HG03520 (cell line): ENCODE data around the gene AGAP1.

Experiments used
- ATAC-seq: cut with Tn5 transposase; IDR thresholded peaks from one replicate; pipeline ENCODE4 v1.9.1; 2021; ENCODE audit warnings: mild to moderate bottlenecking, moderate library complexity; ENCODE audit not compliant: unreplicated experiment

AGAP1 gene

DNA sequence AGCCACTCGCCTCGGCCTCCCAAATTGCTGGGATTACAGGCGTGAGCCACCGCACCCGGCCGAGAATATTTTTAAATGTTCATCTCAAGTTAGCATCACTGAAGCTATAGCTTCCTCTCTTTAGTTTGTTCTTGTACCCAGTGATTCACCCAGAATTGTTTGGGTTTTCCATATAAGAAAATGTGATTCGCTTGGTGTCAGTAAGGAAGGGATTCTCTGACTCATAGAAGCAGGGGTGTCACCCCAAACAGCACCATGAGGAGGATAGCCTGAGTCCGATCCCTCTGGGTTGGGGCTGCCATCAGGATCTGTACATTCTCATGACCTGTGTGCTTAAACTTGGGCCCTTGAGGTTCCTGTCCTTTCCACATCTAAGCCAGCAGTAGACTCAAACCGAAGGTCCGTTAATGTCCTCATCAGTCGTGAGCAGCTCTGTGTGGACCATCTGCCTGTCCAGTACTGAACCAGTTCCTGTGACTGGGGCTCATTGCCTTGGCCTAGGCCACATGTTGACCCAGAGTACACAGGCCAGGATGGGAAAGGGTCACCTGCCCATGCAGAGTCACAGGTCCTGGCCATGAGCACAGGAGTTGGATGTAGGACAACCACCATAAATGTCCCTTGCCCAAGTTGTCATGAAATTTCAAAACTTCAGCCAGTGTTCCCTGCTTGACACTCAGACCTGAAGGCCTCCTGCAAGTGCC is 362.5 kb downstream of the AGAP1 start:
- ATAC-seq: no peak

DNA sequence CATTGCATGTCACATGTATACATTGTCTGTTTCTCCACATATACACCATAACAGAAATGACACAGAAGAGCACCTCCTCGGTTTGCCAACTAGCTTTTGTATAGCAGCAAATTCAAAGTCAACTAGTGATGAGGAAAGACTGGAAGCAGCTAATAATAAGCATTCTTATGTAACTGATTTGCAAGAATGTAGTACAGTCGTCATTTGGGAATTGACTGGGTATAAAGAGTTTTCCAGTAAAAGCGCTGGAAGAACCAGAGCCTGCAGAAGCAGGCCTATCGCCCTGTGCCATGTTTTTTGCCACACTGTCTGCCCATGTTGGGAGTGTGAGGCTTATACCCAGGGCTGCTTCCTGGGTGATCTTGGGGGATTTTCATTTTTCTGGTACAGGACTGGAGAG is 363.8 kb downstream of the AGAP1 start:
- no peak for ATAC-seq

DNA sequence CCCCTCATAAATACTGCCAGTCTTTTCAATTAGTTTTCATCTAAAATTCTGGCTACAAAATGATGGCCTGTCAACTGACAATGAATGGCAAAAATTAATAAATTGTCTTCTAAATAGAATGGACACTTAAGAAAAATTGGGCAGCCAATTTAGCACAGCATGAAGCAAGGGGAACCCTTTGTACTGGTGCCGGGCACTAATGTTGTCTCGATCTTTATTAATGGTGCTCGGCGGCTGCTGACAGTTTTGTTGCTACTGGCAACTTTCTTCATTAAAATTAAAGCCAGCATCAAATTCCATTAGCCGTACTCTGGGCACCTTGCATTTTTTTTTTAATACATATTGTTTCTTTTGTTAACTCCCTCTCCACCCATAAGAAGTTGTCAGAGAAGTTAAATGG is 365.0 kb downstream of the AGAP1 start:
- no peak for ATAC-seq

DNA sequence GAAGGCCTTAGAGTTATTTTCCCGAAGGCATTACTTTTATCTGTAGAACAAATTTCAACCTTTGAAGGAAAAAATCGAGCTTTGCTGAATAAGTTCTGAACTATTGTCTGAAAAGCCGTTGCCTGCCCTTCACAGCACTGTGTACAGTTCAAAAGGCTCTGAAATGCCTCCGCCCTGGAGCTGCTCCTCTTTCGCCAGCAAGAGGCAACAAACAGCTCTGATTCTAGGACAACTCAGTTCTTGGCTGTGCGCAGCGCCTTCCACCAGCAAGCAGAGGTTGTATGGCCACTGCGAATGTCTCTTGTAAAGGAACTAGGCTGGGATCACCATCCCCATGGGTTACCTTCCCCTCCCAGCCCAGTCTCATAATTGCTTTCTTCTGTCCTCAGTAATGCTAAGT is 365.8 kb downstream of the AGAP1 start:
- no peak for ATAC-seq

DNA sequence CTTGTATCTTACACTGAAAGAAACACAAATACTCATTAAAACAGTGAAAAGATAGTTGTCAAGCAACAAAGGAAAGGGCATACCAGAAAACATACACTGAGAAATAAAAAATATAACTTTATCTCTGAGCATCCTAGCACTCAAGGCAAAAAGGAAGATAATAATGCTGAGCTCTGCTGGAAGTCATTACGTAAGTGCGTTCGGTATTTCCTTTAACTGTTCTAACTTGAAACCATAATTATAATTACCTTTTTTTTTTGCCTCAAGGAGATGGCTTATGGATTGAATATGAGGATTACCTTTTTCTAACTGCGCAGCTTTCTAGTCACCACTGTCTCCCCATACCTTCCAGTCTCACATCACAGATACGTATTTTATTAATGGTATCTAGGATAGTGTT is 366.3 kb downstream of the AGAP1 start:
- ATAC-seq: no peak

DNA sequence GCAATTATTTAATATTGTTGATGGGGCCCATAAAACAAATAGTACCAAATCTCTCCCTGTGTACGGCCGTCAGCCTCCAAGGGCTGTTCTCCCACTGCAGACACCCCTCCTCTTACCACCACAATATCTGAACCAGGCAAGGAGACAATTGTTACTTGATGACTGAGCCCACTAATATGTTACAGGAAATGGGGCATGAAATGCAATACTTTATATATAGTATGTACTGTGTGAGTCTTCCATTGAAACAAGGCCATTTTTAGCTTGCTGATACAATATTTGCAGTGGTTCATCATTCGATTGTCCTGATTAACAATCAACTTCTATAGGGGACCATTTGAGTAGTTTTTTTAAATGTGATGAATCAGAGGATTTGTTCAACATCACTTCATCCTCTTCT is 367.0 kb downstream of the AGAP1 start:
- no peak for ATAC-seq

DNA sequence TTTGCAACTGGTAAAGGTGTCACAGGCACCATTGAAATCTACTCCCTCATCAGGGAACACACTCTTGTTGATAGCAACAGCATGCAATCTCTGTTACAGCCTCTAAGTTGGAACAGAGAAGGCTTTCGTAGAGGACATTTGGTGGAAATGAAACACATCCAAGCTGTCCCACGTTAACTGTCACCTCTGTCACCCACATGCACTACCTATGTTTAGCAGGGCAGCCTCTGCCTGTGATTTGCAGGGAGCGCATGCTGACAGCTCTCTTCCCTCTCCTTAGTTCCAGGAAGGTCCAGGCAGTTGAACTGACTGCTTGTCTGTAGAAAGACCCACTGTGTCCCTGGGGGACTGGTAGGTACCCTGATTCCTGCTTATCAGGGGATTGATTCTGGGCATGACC is 367.5 kb downstream of the AGAP1 start:
- no peak for ATAC-seq

DNA sequence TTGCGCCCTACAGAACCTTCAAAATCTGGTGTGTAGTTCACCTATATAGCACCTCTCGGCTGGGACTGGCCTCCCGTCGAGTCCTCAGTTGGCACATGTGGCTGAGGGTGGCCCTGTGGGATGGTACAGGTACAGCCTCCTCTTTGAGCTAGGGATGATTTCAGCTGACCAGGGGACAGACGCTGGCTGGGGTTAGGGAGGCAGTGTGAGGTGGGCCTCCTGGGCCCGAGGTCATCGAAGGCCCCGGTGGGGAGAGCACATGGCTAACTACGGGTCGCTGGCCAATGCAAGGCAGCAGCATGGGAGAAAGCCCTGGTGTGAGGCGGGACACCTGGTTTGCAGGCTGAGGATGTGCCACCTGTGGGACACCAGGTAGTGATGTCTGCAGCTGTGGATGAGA is 369.6 kb downstream of the AGAP1 start:
- ATAC-seq: no peak

DNA sequence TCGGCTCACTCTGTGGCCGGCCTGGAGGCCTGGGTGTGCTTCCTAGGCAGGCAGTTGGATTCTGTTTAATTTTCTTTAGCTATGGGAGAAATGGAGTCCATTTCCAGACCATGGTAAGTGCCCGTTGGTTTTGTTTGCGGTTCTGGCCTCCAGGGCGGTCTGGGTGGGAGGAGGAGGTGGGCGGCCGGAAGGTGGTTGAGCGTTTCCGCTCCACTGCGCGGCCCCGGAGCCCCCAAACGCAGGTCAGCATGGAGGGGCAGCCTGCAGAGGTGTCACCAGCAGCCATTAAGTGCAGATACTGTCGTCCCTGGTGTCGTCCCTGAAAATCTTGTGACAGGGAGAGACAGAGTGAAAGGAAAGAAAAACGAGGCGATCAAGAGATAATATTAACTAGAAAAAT is 370.5 kb downstream of the AGAP1 start:
- no peak for ATAC-seq

DNA sequence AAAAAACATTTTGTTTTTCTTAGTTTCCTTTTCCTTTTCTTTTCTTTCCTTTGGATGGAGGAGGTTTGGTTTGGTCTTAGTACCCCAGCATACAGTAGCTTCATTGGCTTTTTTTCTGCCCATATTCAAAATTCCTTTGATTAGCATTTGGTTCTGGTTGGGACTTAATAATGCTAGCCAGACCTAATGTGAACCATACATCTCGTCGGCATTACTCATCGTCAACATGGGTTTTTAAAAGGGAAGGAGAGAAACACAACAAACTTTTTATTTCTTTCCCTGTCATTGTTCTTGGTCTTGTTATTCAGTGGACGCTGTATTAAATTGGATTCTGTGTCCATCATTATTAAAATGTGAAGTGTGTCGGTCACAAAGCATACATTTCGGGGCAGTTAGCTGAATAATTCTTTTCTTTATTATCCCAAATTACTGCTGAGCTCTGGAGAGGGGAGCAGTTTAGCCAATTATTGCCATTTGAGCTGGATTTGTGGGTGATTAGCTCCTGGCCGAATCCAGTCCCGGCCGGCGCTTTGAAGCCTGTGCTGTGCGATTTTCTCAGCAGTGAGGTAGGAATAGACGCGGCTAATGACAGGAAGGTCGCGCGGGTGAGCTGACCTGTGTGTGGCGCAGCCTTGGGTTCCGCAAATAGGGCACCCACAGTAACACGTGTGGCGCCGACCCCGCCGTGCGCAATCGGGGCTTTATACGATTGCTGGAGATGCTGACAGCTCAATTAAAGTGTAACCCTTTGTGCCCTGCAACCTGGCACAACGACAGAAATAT is 371.1 kb downstream of the AGAP1 start:
- ATAC-seq: no peak

DNA sequence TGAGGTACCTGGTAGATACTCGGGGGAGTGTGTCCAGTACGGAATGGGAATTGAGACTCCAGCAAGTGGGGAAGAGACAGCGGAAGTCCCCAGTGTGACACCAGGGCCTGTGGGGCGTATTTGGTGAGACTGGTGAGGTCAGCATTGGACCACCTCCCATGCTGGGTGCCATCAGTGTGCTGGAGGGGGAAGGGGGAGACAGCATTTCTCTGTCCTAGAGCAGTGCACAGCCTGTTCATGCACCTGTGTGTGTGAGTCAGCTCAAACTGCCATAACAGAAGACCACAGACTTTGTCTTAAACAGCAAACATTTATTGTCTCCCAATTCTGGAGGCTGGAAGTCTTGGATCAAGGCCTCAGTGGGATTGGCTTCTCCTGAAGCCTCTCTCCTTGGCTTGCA is 372.5 kb downstream of the AGAP1 start:
- ATAC-seq: no peak

DNA sequence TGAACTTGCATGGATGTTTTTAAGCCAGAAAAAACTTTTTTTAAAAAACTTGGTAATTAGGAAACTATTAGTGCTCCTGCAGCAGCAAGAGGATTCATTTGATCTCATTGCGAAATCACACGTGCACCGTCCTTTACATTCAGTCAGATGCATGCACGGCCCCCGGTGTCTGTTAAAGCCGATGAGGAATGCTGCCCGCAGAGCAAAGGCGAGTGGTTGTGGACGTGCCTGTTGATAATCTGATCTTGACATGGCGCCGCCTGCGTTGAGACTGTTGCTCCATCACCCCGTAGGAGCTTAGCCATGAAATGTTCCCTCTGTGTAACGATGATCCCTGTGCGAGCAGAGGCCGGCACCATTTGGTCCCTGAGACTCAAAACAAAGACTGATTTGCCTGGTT is 374.4 kb downstream of the AGAP1 start:
- no peak for ATAC-seq

DNA sequence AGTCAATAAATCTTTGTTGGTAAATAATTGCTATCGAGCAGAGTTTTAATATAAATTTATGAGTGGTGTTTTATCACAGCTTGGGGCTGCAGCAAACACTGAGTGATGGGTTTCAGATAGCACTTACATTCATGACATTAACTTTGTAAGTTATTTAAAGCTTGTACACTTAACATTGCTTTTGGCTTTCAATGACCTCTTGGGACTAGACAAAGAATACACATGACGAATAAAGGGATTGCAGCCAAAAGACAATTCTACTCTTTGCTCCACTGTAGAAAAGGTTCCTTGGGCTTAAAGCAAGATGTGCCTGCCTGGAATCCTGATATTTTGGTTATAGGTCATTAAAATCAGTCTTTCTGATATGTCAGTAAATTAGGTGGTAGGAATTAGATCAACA is 374.8 kb downstream of the AGAP1 start:
- no peak for ATAC-seq

DNA sequence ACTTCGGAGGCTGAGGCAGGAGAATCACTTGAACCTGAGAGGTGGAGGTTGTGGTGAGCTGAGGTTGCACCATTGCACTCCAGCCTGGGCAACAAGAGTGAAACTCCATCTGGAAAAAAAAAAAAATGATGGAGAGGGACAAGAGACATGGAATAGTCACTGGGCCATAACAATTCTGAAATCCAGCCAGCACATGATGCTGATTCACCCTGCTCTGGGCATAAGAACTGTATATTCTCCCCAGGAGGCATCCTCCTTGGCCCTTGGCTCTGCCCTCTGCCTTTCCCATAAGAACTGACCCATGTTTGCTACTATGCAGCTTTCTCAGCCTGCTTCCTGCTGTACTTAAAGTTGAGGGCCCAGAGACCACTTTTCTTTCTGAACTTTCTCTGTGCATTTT is 376.7 kb downstream of the AGAP1 start:
- ATAC-seq: no peak

DNA sequence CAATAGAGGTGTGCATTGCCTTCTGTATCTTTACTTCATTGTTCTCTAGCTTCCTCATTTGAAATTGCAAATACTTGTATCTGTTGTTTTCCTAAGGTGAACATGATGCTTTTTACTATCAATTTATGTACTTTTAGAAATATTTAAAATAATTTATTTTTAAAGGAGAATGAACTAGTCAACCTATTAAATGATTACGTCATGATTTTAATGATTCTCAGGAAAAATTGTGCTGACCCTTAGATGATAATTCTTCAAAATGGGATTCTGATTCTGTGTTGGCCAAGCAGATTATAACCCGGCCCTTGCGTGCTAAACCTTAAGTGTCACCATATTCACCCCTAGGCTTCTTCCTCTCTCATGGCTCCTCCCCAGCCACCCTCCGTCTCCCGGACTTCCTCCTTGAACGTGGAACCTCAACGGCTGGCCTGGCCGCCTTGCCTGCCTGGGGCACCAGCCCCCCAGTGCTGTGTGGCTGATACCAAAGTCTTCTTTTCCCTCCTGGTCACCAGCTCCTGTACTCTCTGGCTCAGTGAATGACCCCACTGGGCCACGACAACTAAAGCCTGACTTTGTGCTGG is 382.3 kb downstream of the AGAP1 start:
- ATAC-seq: no peak

DNA sequence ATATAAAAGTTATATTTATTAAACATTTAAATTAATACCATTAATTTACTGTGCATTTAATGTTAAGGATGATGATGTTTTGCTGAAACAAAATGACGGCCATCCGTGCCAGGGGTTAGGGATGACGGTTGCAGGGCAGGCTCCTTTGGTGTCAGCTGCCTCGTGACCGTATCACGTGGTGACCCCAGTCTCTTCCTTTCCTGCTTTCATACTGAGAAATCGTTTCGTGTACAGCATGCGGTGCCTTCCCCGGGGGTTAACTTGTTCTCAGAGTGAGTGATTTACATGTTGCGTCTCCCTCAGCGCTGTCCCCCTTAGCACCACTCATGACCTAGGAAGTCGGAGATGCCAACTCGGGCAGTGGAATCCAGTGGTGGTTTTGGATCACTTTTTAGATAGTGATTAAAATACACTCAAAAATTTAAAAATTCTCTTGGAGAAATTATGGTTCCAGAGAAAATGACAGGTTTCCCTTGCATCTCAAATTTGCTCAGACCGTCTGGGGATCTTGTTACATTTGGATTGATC is 383.5 kb downstream of the AGAP1 start:
- no peak for ATAC-seq

DNA sequence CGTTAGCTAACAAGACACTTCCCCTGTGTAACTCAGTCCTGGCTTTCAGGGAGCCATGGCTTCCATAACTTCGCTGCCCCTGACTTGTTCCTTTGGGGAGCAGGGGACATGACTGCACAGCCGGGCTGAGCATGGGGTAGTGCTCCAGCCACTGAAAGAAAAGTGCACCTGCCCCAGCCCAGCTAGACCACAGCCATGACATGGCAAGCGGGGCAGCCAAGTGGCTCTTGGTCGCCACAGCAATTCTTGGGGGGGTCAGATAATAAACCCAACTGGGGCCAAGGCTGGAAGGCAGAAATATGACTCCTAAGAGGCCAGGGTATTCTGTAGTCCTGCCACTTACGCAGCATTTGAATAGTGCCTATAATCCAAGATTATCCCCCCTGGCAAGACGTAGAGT is 385.3 kb downstream of the AGAP1 start:
- ATAC-seq: no peak

DNA sequence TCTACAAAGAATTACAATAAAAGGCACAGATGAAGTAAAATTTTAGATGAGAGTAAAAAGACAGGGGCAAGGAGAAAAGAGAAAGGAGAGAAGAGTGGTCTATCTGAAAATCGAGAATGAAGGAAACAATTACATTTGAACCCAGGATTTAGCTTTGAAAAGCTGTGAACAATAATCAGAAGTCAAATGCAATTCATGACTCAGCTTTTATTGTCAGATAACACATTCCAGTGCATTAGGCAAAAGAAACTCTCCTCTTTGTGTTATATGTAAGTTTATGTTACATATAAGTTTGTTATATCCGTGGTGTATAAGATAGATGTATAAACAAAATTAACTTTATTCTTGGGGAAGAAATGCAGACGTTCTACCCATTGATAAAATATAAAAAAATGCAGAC is 389.8 kb downstream of the AGAP1 start:
- no peak for ATAC-seq

DNA sequence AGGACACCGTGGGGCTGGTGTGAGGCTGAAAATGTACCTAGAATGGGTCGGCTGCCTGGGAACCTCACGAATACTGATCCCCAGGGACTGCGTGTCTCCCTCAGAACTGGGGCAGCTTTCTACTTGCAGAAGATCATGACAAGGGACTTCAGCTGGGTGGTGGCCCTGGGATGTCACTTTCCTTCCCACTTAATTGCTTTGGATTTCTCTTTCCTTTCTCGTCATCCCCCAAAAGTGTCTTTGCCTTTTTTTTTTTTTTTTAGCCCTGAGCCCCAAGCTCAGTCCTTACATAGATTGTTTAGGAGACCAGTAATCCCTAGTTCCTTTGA is 395.4 kb downstream of the AGAP1 start:
- ATAC-seq: no peak

DNA sequence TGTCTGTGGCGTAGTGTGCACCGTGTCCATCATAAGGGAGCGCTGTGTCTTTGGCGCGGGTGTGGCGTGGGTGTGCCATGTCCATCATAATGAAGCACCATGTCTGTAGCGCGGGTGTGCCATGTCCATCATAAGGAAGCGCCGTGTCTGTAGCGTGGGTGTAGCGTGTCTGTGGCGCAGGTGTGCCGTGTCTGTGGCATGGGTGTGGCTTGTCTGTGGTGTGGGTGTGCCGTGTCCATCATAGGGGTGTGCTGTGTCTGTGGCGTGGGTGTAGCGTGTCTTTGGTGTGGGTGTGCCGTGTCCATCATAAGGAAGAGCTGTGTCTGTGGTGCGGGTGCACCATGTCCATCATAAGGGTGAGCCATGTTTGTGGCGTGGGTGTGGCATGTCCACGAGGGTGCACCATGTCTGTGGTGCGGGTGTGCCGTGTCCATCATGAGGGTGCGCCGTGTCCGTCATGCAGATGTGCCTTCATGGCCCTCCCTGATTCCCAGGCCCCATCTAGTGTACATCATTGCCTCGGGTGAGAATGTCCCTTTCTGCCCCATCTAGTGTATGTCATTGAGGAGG is 399.4 kb downstream of the AGAP1 start:
- no peak for ATAC-seq

DNA sequence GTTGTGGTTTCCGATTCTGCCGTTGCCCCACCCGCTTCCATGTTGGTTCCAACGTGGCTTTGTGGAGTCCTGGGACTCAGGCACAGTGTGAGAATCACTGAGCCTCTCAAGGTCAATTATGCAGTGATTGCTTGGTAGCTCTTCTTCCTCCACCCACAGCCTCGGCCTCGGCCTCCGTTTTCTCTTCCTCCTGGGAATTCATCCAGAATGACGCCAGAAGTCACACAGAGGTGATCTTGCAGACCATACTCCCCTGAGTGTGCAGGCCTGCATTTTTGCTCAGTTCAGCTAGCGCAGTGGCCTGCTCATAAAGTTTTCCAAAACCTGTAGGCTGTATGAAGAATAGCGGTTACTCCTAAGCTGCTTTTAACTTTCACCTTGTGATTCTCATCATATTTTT is 401.0 kb downstream of the AGAP1 start:
- ATAC-seq: no peak

DNA sequence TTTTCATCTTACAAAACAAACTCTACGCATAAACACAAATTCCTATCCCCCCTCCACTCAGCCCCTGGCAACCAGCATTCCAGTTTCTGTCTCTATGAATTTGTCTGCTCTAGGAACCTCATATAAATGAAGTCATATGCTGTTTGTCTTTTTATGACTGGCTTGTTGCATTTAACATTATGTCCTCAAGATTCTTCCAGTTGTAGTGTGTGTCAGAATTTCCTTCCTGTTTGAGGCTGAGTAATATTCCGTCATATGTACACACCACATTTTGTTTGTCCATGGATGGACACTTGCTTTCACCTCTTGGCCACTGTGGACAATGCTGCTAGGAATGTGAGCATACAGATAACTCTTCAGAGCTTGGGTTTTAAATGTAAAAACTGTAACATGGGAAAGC is 402.2 kb downstream of the AGAP1 start:
- no peak for ATAC-seq
